HepG2 (cell line): ENCODE results near the gene RNF183. TPM values are rescaled to one million over a fixed set of nuclear protein-coding genes. Genes with fewer than 3 reads are reported as not detected.

ENCODE experiments used
- ATAC-seq: fragments of 200-7000 bp; cut with Tn5 transposase; 3 replicates; pipeline ENCODE4 v1.9.1; 2020; ENCODE audit warnings: mild to moderate bottlenecking, moderate library complexity
- BruUV-seq: library from RNA; stranded (reverse); fragments of 400-500 nt; replicated peaks from 2 replicates; lab custom pipeline; 2021; lab: Mats Ljungman, UMichigan
- CTCF ChIA-PET: fragments of 300-600 bp; formaldehyde crosslinking; extraction: SDS; loops from one replicate; lab custom pipeline; 2021; ENCODE audit warnings: low total read pairs, inconsistent platforms, low intra/inter-chr PET ratio; lab: Yijun Ruan, JAX
- POLR2A ChIA-PET: fragments of 350-600 bp; sonication (Branson Sonifier 250); formaldehyde crosslinking; loops from one replicate; lab custom pipeline; 2020; ENCODE audit warnings: antibody characterized with exemption, inconsistent platforms; lab: Yijun Ruan, JAX
- DNase-seq: peaks from one replicate; pipeline ENCODE4 v3.0.0-alpha.2; 2015; ENCODE audit warnings: low spot score
- FAIRE-seq: peaks from 3 replicates; lab custom pipeline; 2011; peaks lifted over from hg19 to GRCh38; lab: Jason Lieb, UNC
- H2AFZ ChIP-seq: one replicate; pipeline ENCODE4 v1.6.1; 2011; ENCODE audit warnings: low read length, inconsistent platforms
- H3K27ac ChIP-seq: fragments of 300-600 bp; 3 replicates; pipeline ENCODE4 v1.8.0; 2011; ENCODE audit warnings: mixed run types, mild to moderate bottlenecking, mixed read lengths, low read length, inconsistent platforms; ENCODE audit not compliant: insufficient read depth; ENCODE audit errors: extremely low read length
- H3K27me3 ChIP-seq, 2 experiments: fragments of 200-600 bp in 1 of 2; 2 replicates in 1 of 2; 3 replicates in 1 of 2; pipeline versions ENCODE4 v1.6.0 to v1.8.0; 2011; ENCODE audit warnings: low read length in 2 of 2, mild to moderate bottlenecking in 2 of 2, moderate library complexity in 2 of 2, inconsistent platforms in 1 of 2; ENCODE audit not compliant: insufficient read depth in 2 of 2, control insufficient read depth in 1 of 2
- H3K36me3 ChIP-seq, 2 experiments: fragments of 200-600 bp in 1 of 2; replicated peaks in 1 of 2; 2 replicates in 1 of 2; 3 replicates in 1 of 2; pipeline versions ENCODE4 v1.5.1 to v1.8.0; 2011; ENCODE audit warnings: low read length in 2 of 2, inconsistent platforms in 1 of 2; ENCODE audit not compliant: insufficient read depth in 2 of 2, control insufficient read depth in 1 of 2
- H3K4me1 ChIP-seq: 2 replicates; pipeline ENCODE4 v1.5.1; 2012; ENCODE audit warnings: low read length, inconsistent platforms; ENCODE audit not compliant: insufficient read depth
- H3K4me2 ChIP-seq: 2 replicates; pipeline ENCODE4 v1.6.0; 2011; ENCODE audit warnings: low read depth, low read length, inconsistent platforms
- H3K4me3 ChIP-seq, 3 experiments: fragments of 200-600 bp in 1 of 3; sonication (generic), shearing (Covaris generic) in 1 of 3; replicated peaks in 1 of 3; 2 replicates each; pipeline ENCODE4 v1.5.1; 2011 to 2016; ENCODE audit warnings: low read length in 3 of 3, inconsistent platforms in 2 of 3, low read depth in 2 of 3, mild to moderate bottlenecking in 2 of 3, control low read depth in 1 of 3, mixed read lengths in 1 of 3; ENCODE audit not compliant: insufficient read depth in 1 of 3
- H3K79me2 ChIP-seq: one replicate; pipeline ENCODE4 v1.6.1; 2011; ENCODE audit warnings: low read length, inconsistent platforms; ENCODE audit not compliant: insufficient read depth
- H3K9ac ChIP-seq: 2 replicates; pipeline ENCODE4 v1.6.0; 2011; ENCODE audit warnings: mild to moderate bottlenecking, low read depth, low read length, inconsistent platforms; ENCODE audit not compliant: insufficient read depth
- H3K9me3 ChIP-seq: 2 replicates; pipeline ENCODE4 v1.5.1; 2012; ENCODE audit warnings: mild to moderate bottlenecking, low read length
- H4K20me1 ChIP-seq: 2 replicates; pipeline ENCODE4 v1.6.0; 2011; ENCODE audit warnings: inconsistent platforms, mild to moderate bottlenecking, low read length, moderate library complexity; ENCODE audit not compliant: insufficient read depth
- CSRNP2 ChIP-seq: sonication (generic); formaldehyde crosslinking; conservative IDR thresholded peaks from 2 replicates; pipeline ENCODE4 v1.8.0; 2022; ENCODE audit warnings: low read depth, missing genetic modification reagents
- HNRNPH1 ChIP-seq: fragments of 200-400 bp; formaldehyde crosslinking; optimal IDR thresholded peaks from 2 replicates; pipeline ENCODE3; 2017; ENCODE audit warnings: mild to moderate bottlenecking, low read depth, low read length
- KLF11 ChIP-seq: IDR thresholded peaks from 2 replicates; pipeline ENCODE4 v1.6.1; 2016; ENCODE audit warnings: missing compliant biosample characterization
- MTA3 ChIP-seq: sonication (generic); formaldehyde crosslinking; IDR thresholded peaks from 2 replicates; pipeline ENCODE4 v1.4.0; 2020; ENCODE audit warnings: missing genetic modification reagents
- PAXIP1 ChIP-seq: sonication (generic); formaldehyde crosslinking; conservative IDR thresholded peaks from 2 replicates; pipeline ENCODE4 v1.4.0; 2020; ENCODE audit warnings: mild to moderate bottlenecking, missing genetic modification reagents, moderate library complexity
- PPARG ChIP-seq: conservative IDR thresholded peaks from 2 replicates; pipeline ENCODE4 v1.6.1; 2016; ENCODE audit warnings: missing biosample characterization, missing genetic modification reagents
- RFX5 ChIP-seq: IDR thresholded peaks from 2 replicates; pipeline ENCODE4 v1.6.1; 2011; ENCODE audit warnings: low read depth, low read length, improper control_type of control experiment
- SMARCC2 ChIP-seq: fragments of 450-650 bp; IDR thresholded peaks from 2 replicates; pipeline ENCODE4 v1.6.1; 2017; ENCODE audit warnings: antibody characterized with exemption, mild to moderate bottlenecking
- TRIM22 ChIP-seq: fragments of 450-650 bp; IDR thresholded peaks from 2 replicates; pipeline ENCODE4 v1.6.1; 2017
- TSC22D2 ChIP-seq: sonication (generic); formaldehyde crosslinking; IDR thresholded peaks from 2 replicates; pipeline ENCODE4 v1.5.1; 2020; ENCODE audit warnings: missing genetic modification reagents, mild to moderate bottlenecking, borderline replicate concordance
- ZBTB44 ChIP-seq: sonication (generic); formaldehyde crosslinking; IDR thresholded peaks from 2 replicates; pipeline ENCODE4 v1.4.0; 2020; ENCODE audit warnings: missing genetic modification reagents
- ZNF138 ChIP-seq: sonication (generic); formaldehyde crosslinking; IDR thresholded peaks from 2 replicates; pipeline ENCODE4 v1.5.0; 2020; ENCODE audit warnings: mild to moderate bottlenecking, low read depth, missing genetic modification reagents
- ZNF350 ChIP-seq: sonication (generic); formaldehyde crosslinking; IDR thresholded peaks from 2 replicates; pipeline ENCODE4 v1.4.0; 2020; ENCODE audit warnings: mild to moderate bottlenecking, low read depth, missing genetic modification reagents, borderline replicate concordance
- ZNF432 ChIP-seq: sonication (generic); formaldehyde crosslinking; IDR thresholded peaks from 2 replicates; pipeline ENCODE4 v1.5.0; 2020; ENCODE audit warnings: missing genetic modification reagents, mild to moderate bottlenecking, borderline replicate concordance
- ZNF567 ChIP-seq: sonication (generic); formaldehyde crosslinking; IDR thresholded peaks from 2 replicates; pipeline ENCODE4 v1.8.1; 2023; ENCODE audit warnings: mild to moderate bottlenecking, missing genetic modification reagents, borderline replicate concordance
- WGBS: methylation state at CpG from one replicate; pipeline ENCODE4 v1.1.6; 2017; ENCODE audit warnings: low lambda C conversion rate; 5-methylcytosine and 5-hydroxymethylcytosine counted together
- in situ Hi-C: cut with HindIII; loops from 2 replicates; pipeline ENCODE4 v1.10.0; 2017; ENCODE audit warnings: low pct_unique_long_range_greater_than_20kb; ENCODE audit not compliant: extremely low pct_ligation_motif_present
- intact Hi-C: fragments of 100-400 bp; cut with micrococcal nuclease; formaldehyde crosslinking; loops from one replicate; pipeline ENCODE4 v1.10.0; 2022; ENCODE audit not compliant: unreplicated experiment
- polyA plus RNA-seq, 8 experiments: library from polyadenylated mRNA; depleted of rRNA in 3 of 8; stranded (reverse) in 7 of 8; unstranded in 1 of 8; fragments of >200 nt; fragmentation: Illumina TruSeq in 4 of 8; extraction: Trizol in 4 of 8; gene quantifications; 2 replicates each; pipeline versions ENCODE4 v1.2.1 to v1.2.3, GENCODE V29; 2011 to 2016; ENCODE audit warnings: low read depth in 4 of 8, missing spikeins in 1 of 8, mixed read lengths in 1 of 8; ENCODE audit not compliant: insufficient read depth in 1 of 8
- total RNA-seq, 5 experiments: library from RNA; depleted of rRNA; stranded (reverse); fragments of >200 nt; fragmentation: Illumina TruSeq; extraction: Trizol; gene quantifications; 2 replicates each; pipeline ENCODE4 v1.2.3, GENCODE V29; 2016; ENCODE audit warnings: low read depth in 1 of 5

The RNF183 gene
- total and polyA plus RNA-seq, 2 of the 13 experiments (the other 11 are each of a cell fraction or from before 2014, with no cell fraction given): 0.13 to 6.5 TPM

GRCh38 chr9:113311961-113312360 is 8.8 kb upstream of the RNF183 start:
- Histone ChIP-seq H3K9me3 (no peaks in the 10 kb centered on the region), H3K4me3 (no peak overlapping the region), H3K27me3 (0 out of 5 replicates have a peak, but pooled peaks cover 0 to 1% of the 10 kb centered on the region in 2 experiments), H3K79me2 (no peaks in the 10 kb centered on the region), H3K36me3 (no peaks in the 10 kb centered on the region), H3K4me1 (peaks cover 10% of the 10 kb centered on the region), H2AFZ (no peak overlapping the region), H3K27ac (no peak overlapping the region), H3K9ac (no peak overlapping the region), H4K20me1 (no peaks in the 10 kb centered on the region), H3K4me2 (no peak overlapping the region)
- POLR2A ChIA-PET: interaction anchor here (1.1 kb wide), 1 partner anchor 28 kb away, joined by 3 read pairs; the partner anchor contains the start of gene WDR31
- 42% methylated on average over 3 of the region's 3 CpGs for WGBS
- CTCF ChIA-PET: no interaction called here
- BruUV-seq: no TSS peak
- in situ Hi-C loops (no loop called here), intact Hi-C loops (loop anchor here (5.0 to 10.0 kb wide), 2 partner anchors 35 to 1947 kb away; partner anchors contain the start of gene BSPRY)
- DNase-seq: no peak
- no peak for FAIRE-seq
- ATAC-seq: no peak
- TF ChIP-seq MTA3 (CRISPR knock-in tag) (no peak), KLF11 (CRISPR knock-in tag) (no peak), SMARCC2 (no peak), TRIM22 (no peak), TSC22D2 (CRISPR knock-in tag) (no peak), PAXIP1 (no peak), CSRNP2 (no peak), ZBTB44 (CRISPR knock-in tag) (no peak), ZNF432 (no peak), ZNF350 (CRISPR knock-in tag) (no peak), PPARG (CRISPR knock-in tag) (no peak), ZNF138 (CRISPR knock-in tag) (no peak), HNRNPH1 (no peak), ZNF567 (CRISPR knock-in tag) (no peak), RFX5 (no peak)
